ENCODE results near the gene MXRA5.
"Not testable (repeated sequence)": the region's sequence is repeated elsewhere in the genome, so short reads cannot be mapped to it uniquely, and the experiment has no call there.

Gene MXRA5

GRCh38 chrX:3379111-3379510, 32.7 kb upstream of the MXRA5 start:
- no peak overlapping the region for H3K4me3 ChIP-seq (replicated peaks; ENCODE audit: low read depth, low read length)
- no peak for DNase-seq (ENCODE audit: low read depth)
- TF ChIP-seq CTCF (IDR thresholded peaks at IDR 0.05; ENCODE audit: low read length, missing control alignments), result no peak

GRCh38 chrX:3378156-3378555, 31.7 kb upstream of the MXRA5 start:
- H3K4me3 ChIP-seq (replicated peaks; ENCODE audit: low read depth, low read length), result no peak overlapping the region
- no peak for TF ChIP-seq CTCF (IDR thresholded peaks at IDR 0.05; ENCODE audit: low read length, missing control alignments)
- DNase-seq (ENCODE audit: low read depth), result no peak

GRCh38 chrX:3377560-3377959, 31.1 kb upstream of the MXRA5 start:
- DNase-seq (ENCODE audit: low read depth), result no peak
- H3K4me3 ChIP-seq (replicated peaks; ENCODE audit: low read depth, low read length), result no peak overlapping the region
- TF ChIP-seq CTCF (IDR thresholded peaks at IDR 0.05; ENCODE audit: low read length, missing control alignments), result no peak

GRCh38 chrX:3375878-3376508, 29.5 kb upstream of the MXRA5 start:
- H3K4me3 ChIP-seq (replicated peaks; ENCODE audit: low read depth, low read length); DNase-seq (ENCODE audit: low read depth): not testable (repeated sequence)

GRCh38 chrX:3374108-3374800, 27.8 kb upstream of the MXRA5 start:
- DNase-seq (ENCODE audit: low read depth), result no peak
- no peak for TF ChIP-seq CTCF (IDR thresholded peaks at IDR 0.05; ENCODE audit: low read length, missing control alignments)
- H3K4me3 ChIP-seq (replicated peaks; ENCODE audit: low read depth, low read length), result no peak overlapping the region

GRCh38 chrX:3371163-3371562, 24.7 kb upstream of the MXRA5 start:
- DNase-seq (ENCODE audit: low read depth), result no peak
- no peak for TF ChIP-seq CTCF (IDR thresholded peaks at IDR 0.05; ENCODE audit: low read length, missing control alignments)
- no peak overlapping the region for H3K4me3 ChIP-seq (replicated peaks; ENCODE audit: low read depth, low read length)

GRCh38 chrX:3370656-3371055, 24.2 kb upstream of the MXRA5 start:
- TF ChIP-seq CTCF (IDR thresholded peaks at IDR 0.05; ENCODE audit: low read length, missing control alignments), result no peak
- no peak overlapping the region for H3K4me3 ChIP-seq (replicated peaks; ENCODE audit: low read depth, low read length)
- no peak for DNase-seq (ENCODE audit: low read depth)

Data from fibroblast of pulmonary artery (primary cell).